ENCODE measurements around the gene SCN3B.
"Not testable (repeated sequence)": the region's sequence is repeated elsewhere in the genome, so short reads cannot be mapped to it uniquely, and the experiment has no call there.

Gene SCN3B, protein sequence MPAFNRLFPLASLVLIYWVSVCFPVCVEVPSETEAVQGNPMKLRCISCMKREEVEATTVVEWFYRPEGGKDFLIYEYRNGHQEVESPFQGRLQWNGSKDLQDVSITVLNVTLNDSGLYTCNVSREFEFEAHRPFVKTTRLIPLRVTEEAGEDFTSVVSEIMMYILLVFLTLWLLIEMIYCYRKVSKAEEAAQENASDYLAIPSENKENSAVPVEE

DNA sequence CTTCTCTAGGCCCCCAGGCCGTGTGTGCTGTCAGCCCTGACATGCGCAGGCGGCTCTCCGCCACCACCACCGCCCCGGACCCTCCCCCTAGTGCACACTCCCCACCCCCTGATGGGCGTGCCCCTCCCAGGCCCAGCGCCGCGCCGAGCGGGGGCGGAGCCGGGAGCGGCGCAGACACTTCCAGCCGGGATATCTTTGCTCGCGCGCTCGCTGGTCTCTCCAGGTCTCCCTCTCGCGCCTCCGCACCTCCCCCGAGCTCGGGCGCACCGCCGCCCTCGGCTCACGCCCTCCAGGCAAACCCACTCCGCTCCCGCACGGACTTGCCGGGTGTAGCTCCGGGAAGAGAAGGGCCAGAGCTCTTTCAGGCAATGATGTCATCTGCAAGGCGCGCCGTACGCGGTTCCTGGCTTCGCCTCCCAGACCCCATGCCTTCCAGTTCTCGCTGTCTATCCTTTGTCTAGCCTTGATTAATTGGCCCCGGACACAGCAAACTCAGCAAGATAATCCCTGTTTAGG lies at the start of gene SCN3B:
Gene SCN3B, minus strand, starts transcription at position 59 of the 516 bp plus-strand sequence. CDS start 823 bp downstream, outside the sequence.
- peak; percentile 64 for DNase-seq

DNA sequence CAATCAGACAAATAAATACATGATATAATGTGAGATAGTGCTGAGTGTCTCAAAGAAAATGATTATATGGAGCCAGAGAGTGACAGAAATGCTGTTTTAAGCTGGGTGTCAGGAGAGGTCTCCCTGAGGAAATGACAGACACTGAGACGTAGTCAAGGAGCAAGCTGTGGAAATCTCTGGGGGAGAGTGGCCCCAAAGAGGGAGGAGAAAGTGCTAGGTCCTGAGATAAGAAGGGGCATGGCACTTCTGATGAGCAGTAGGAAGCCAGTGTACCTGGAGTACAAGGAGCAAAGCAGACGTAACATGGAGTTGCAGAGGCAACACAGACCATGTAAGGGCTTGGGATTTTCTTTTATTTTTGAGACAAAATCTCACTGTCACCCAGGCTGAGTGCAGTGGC lies 48.3 kb upstream of the SCN3B start:
- DNase-seq = no peak

DNA sequence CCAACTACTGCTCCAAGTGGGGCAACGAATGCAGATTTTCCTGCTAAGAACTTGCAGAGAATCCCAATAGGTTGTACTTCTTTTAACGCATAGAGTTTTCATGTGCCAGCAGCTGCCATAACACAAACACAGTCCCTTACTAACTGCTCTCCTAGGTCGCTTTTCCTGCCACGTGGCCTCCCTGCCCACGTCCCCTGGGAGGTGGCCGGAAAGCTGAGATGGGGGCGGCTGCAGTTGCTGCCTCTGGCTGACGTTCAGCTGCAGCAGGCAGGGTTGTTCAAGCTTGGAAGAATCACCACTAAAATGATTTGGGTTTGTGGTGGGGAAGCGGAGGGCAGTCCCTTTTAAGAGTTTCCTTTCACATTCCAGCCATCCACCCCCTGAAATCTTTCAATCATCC lies 47.7 kb upstream of the SCN3B start:
- DNase-seq = no peak

DNA sequence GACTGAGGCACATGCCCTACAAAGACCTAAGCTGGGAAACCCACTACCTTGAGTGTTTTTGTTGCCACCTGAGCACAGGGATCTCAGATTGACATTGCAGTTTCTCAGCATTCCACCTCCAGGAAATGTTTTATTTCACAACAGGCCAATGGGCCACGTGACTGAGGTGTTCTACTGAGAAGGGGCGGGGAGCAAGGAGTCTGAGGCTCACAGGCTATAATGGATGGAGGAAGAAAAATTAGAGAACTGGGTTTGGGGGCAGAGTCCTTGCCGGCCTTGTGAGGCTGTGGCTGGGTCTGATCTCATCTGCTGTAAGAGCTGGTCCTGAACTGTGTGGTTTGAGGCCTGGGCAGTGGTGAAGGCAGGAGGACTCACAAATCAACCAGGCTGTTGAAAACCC lies 46.3 kb upstream of the SCN3B start:
- no peak for DNase-seq

DNA sequence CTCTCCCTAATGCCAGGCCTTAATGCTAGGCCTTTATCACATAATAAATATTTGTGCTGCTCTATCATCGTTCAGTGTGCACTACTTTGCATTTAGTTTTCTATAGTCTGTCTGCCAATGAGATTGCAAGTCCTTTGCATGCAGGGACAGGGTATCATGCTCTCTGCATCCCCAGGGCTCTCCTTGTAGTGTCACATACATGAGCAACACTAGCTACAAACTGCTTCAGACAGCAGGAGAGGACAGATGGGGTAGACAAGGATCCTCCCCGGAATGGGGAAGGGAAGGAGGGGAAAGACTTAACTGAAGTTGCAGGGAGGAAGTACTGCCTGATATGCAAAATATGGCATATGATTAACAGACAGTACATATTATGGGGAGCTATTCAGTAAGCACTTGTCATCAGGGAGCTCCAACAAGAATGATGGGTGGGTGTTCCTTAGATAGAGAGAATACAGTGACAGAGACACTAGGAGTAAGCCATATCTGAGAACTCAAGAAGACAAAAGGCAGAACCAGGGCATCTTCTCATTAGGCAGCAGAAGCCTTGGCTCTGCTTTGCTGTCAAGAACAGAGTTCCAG lies 44.2 kb upstream of the SCN3B start:
- no peak for DNase-seq

DNA sequence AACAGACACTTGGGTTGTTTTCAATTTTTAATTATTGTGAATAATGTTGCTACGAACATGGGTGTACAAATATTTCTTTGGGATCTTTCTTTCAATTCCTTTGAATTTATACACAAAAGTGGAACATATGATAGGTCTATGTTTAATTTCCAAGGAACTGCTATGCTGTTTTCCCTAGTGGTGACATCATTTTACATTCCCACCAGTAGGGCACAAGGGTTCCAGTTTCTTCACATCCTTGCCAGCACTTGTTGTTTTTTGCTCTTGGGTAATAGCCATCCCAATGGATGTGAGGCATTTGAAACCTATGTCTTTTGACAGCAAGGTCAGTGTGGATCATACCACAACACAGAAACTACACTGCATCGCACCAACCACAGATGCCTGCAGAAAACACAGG lies 41.8 kb upstream of the SCN3B start:
- no peak for DNase-seq

DNA sequence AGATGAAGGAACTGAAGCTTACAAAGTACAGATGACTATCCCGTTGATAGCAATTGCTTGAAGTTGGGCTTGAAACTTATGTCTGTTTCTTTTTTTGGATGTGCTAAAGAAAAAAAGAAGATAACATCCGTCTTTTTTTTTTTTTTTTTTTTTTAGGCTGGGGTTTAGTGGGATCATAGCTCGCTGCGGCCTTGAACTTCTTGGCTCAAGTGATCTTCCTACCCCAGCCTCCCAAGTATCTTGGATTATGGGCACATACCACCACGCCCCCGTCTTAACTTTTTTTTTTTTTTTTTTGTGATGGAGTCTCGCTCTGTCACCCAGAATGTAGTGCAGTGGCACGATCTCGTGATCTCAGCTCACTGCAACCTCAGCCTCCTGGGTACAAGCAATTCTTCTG lies 40.8 kb upstream of the SCN3B start:
- DNase-seq = no peak

DNA sequence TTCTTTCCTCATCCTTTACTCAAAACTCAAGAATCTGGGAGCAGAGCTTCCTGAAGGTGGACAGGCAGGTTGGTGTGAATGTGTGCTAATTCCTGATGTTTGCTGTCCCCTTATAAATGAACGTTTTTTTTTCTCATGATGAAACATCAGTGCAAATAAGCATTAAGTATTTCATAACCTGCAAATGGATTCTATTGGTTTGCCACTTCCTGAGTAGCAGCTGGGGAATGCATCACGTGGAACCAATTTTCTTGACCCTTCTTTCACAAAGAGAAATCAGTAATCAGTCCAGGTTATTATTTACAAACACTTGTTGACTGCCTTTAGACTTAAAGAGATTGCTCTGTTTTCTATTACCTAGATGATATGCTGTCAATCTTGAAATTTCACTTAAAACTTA lies 40.1 kb upstream of the SCN3B start:
- no peak for DNase-seq

DNA sequence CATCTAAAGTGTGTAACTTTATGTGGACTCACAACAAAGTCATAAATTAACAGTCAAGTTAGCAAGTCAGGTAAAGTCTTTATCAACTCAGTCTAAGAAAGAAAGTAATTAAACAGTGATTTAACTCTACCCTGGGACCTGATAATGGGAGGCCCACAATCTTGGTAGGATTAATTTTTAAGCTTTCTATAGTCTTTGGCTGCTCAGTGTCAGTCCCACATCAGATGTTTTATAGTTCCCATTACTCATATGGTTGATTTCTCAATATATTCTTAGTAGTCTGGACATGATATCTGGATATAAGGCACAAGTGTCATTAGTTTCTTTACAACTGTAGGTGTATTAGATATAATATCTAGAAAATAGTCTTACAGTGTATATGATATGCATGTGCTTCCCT lies 38.5 kb upstream of the SCN3B start:
- no peak for DNase-seq

DNA sequence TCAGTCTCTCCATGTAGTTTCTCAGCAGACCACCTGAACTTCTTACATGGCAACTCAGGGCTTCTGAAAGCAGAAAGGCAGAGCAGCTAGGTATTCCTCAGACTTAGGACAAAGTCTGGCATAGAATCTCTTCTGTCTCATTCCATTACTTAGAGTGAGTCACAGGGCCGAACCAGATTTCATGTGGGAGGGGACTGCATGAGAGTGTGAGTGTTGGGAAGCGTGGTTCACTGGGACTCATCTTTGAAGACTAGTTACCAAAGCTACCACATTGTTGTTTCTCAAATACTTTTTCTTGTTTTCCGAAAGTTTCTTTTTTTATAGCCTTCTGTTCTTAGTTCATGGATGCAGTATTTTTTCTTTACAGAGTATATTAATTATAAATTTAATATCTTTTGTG lies 36.1 kb upstream of the SCN3B start:
- DNase-seq = peak; percentile 34

DNA sequence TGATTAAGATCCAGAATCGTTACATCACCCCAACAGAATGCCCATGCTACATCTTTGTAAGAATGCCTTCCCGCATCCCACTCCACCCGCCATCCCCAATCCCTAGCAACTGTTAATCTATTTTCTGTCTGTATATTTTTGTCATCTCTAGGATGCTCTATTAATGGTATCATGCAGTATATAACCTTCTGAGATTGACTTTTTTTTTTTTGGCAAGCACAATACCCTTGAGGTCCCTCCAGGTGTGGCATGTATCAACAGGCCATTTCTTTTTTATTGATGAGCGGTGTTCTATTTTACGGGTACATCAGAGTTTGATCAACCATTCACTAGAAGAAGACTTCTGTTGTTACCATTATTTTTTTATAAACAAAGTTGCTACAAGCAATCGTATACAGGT lies 30.2 kb upstream of the SCN3B start:
- DNase-seq = no peak

DNA sequence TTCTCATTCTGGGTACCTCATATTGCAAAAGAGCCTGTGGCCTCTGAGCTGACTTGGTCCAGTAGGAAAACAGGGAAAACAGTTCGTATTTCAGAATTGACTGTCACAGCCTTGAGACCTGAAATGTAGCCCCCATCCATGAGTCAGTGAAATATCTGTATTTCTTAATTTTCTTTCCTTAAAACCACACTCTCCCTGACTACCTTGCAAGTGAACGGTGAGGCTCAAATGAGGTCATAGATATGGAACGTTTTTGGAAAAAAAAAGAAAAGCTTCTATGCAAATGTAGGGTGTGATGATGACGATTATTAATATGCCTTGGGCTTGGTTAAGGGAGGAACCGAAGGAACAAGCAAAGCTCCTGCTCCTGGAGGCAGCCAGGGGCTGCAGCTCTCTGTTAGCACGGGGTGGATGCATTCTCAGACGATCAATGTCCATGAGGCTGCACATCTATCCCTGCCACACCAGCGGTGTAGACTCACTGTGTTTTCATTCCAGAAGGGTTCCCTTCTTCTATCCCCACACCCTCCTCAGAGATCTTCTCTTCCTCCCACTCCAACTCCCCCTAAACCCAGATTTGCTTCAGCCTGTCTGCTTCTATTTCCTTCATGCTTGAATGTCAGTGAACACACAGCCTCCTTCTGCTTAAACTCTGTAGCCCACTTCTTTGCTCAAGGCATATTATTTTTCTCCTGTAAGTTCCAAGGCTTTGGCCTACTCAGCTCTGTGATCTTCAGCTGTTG lies 29.2 kb upstream of the SCN3B start:
- DNase-seq = no peak

DNA sequence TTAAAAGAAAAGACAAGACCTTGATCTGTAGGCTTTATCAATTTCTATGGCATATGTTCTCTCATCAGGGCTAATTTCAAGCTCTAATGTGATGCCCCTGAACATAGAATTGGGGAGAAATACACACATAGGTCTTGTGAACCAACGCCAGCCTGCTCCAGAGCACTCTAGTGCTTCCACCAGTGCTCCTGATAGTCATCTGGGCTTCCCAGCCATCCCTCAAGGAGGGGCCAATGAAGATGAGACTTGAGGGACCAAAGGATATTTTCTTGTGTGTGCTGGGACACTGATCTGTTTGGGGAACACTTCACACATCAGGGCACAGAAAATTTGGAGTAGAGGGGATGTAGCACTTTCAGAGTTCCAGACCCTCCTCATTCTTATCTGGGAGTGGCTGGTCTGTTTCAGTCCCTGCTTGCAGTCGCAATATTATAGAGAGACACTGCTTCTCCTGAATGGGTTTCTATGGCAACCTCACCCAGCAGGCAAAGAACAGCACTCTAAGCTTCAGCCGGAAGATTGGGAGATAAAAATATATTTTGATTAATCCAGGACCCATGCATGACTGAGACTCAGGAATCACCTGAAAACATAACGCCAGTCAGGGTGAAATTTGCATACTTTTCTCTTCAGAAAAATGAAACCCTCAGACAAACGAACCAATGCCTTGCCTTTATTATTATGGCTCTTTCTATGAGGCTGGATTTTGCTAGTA lies 28.4 kb upstream of the SCN3B start:
- no peak for DNase-seq

DNA sequence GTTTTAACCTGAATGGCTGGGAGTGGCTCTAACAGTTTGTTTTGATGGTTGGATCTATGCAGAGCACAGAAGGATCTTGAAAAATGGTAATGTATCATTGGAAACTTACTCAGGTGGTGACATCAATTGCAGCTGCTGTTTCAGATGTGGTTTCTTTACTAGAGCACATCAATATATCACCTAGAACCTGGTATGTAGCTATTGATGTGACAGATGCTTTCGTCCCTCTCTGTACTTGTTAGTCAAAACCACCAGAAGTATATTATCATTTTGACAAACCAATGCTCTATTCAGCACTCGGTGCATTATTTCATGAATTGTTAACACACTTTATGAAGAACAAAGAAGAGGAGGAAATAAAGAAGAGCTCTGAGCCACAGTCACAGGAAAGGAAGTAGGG lies 26.6 kb upstream of the SCN3B start:
- DNase-seq = no peak

DNA sequence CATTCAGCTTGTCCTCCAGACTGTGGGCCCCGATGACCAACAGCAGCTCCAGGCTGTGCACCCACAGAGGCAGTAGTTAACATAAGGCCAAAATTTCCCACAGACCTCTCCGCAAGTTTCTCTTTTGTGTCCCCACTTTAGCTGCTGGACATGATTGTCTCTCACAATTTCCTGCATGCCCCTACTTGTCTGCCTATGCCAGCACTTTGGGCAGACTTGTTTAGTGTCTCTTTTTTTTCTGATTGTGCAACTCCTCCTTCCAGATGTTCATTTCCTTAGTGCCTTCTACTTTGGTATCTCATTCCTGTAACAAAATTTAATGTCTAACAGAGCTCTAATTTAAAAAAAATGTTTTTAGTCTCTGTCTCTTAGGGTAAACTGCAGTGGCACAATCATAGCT lies 23.8 kb upstream of the SCN3B start:
- no peak for DNase-seq

DNA sequence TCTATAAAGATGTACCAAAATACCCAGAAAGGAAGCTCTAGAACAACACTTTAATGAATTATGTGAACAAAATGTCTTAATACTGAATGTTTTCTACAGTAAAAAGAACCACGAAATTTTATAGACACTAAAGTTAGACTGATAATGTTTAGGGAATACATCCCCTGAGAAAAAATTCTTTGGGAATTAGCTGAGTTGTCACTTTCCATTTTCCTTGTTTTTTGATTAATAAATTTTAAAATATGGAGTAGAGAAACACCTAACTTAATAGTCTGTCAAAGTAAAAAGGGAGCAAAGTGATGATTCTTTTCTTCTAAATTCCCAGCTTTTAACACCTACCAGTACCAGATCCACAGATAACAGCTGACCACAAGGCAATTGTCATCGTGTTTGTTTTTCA lies 23.1 kb upstream of the SCN3B start:
- no peak for DNase-seq

DNA sequence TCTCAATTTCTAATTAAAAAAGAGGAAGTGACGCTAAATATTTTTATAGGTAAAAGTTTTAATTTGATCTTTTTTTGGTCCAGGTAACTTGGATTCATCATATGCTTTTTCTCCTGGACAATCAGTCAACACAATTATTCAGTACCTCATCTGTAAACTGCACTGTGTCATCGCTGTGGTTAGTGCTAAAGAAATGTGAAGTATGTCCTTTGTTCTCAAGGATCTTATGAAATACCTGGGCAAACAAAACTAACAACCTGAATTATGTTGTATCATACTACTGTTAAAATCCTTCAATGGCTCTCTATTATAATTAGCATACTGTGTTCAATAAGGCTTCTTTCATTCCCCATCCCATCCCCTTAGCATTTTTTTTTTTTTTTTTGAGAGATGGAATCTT lies 19.9 kb upstream of the SCN3B start:
- no peak for DNase-seq

DNA sequence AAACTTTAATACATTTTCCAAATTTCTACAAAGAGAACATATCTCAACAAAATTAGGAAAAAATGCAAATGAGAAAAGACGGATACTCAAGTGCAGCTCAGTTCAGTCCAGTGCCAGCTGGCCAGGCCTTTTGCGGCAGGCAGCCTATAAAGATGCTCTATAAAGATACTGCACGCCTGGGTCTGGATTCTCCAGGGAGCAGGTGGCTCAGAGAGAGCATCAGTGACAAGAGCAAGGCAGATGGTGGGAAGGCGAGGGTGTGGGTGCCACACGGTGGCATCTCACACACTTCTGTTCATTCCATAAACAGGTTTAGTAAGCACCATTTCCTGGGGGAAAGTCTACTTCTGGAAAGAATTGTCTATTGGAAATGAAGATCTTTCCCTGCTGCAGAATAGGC lies 18.1 kb upstream of the SCN3B start:
- DNase-seq = no peak

DNA sequence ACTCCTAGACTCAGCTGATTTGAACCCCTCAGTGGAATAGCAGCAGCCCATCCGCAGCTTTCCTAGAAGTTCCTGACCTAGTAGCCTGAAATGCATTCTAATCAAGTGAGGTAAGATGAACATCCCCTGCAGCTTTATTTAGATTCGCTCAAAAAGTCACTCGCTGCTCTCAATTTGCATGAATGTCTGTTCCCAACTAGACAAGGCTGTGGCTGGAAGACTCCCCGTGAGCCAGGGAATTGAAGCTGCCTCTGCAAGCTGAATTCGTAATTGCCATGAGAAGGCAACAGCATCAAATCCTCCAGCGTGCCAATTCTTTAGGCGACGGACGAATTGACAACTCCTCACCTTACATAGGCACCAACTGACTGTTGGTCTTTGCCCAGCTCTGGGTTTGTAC lies 17.1 kb upstream of the SCN3B start:
- no peak for DNase-seq

DNA sequence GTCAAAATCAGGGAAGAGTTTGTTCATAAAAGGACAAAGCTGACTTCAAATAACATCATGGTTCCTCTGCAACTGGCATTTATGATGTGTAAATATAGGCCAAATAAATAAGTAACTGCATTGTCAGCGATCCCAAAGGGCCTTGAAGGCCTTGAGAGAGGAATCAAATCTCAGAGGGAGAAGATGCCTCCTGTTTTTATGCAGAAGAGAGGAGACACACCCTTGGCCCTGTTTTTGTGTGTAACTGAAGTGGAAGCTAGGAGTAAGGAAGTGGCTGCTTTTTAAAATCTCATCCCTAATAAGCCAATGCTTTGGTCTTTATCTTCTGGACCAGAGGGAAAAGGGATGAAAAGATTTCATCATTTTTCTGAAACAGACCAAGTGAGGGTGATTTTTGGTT lies 15.7 kb upstream of the SCN3B start:
- no peak for DNase-seq

DNA sequence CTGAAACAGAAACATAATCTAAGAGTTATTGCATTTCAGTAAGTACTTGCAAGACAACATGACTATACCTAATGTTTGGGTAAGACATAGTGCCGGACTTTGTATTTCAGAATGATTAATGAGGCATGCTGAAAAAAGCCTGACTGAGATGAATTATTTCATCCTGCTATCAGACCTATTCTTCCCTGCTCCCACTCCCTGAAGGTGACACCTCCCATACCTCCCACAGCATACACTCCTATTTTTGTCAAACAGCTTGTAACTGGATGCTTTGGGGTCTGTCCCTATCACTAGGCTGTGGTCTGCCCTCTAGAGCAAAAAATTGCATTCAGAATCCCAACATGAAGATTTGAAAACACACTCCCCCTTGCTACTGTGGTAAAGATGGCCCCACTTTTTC lies 10.9 kb upstream of the SCN3B start:
- no peak for DNase-seq

DNA sequence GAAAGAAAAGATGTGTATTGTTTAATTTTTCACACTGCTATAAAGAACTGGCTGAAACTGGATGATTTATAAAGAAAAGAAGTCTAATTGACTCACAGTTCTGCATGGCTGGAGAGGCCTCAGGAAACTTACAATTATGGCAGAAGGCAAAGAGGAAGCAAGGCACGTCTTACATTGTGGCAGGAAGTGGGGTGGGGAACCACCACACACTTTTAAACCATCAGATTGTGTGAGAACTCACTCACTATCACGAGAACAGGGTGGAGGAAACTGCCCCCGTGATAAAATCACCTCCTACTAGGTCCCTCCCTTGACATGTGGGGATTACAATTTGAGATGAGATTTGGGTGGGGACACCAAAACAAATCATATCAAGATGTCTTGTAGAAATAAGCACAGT lies 5.5 kb upstream of the SCN3B start:
- DNase-seq = not testable (repeated sequence)

DNA sequence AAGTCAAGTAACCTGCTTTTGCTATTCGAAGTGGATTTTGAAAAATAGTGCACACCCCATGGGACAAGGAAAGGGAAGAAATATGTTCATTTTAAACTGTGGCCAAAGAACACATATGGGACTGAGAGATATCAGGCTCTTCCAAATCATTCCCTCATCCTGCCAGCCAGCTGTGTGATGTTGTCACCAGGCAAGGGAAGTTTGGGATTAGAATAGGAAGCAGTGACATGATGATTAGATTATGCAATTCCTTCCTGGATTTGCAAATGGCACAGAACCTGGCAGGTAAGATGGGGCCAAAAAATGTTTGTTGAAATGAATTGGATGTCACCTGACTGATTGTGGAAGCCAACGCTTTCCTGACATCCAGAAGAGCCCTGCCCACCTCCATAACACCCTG lies 4.9 kb upstream of the SCN3B start:
- DNase-seq = no peak

Data from stimulated activated CD4-positive, alpha-beta T cell treated with anti-CD3 and anti-CD28 coated beads, Interleukin-15, amount 100 ng/mL, for 24 hours (primary cell).